ENCODE measurements around the gene COL9A3.

COL9A3 gene

DNA sequence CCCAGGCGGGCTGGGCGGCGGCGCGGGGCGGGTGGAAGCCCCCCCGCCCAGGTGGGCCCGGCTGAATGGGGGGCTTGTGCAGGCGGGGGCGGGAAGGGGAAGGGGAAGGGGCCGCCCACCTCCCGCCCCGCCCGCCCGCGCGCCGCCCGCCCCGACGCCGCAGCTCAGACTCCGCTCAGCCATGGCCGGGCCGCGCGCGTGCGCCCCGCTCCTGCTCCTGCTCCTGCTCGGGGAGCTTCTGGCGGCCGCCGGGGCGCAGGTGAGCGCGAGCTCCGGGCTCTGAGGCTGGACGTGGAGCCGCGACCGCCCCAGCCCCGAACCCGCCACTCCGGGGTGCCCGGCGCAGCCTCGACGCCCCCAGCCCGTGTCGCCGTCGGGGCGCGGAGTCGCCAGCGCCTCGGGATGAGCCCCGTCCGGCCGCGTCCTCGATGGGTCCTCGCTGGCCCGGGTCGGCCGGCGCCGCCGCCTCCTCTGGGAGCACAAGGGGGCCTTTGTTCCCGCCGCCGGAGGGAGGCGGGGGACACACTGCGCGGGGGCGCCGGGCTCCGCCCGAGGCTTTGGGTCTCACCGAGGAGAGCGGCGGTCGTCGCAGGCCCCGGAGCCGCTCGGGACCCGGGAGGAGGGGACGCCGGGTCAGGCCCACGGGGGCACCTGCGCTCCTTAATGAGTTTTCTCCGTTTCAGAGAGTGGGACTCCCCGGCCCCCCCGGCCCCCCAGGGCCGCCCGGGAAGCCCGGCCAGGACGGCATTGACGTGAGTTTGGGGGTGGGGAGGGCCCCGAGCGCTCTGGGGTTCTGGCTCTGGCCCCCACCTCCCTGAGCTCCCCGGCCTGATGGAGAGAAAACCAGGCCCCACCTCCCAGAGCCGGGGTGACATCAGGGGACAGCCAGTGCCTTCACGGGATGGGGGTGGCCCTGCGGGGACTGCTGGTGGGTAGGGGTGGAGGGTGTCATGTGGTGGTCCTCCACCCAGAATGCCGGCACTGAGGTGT is at the start of gene COL9A3:
COL9A3 (plus strand) TSS at position 167 of the 990 bp plus-strand sequence; CDS start at position 182, 15 bp downstream.
- no peak for DNase-seq

GRCh38 chr20:62768234-62768546 is 48.7 kb upstream of the COL9A3 start:
- no peak for DNase-seq

DNA sequence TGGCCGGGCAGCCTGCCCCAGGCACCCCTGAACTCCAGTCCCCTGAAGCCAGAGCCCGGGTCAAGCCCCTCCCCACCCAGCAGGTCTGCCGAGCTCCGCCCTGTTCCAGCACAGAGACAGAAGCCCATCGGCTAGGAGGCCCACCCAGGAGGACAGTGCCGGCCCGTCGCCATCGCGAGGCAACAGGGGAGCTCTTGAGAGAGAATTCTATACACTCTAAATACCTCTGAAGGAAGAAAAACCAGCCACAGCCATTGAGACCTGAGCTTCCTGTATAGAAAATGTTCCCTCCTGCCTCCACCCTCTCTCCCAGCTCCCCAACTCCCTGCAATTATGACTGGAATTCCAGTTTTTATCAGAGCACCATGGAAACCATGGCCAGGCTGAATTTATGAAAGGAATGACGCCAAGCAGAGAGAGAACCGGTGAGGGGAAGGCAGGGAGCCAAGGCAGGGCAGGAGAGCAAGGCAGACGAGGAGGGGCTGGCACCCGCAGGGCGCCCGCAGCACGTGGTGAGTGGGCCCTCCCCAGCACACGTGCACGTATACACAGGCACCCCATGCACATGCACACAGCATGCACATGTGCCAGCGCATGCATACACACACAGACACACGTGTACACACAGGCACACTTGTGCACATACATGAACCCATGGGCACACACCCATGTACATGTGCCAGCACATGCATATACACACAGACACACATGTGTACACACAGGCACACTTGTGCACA is 48.1 kb upstream of the COL9A3 start:
- DNase-seq, result no peak

DNA sequence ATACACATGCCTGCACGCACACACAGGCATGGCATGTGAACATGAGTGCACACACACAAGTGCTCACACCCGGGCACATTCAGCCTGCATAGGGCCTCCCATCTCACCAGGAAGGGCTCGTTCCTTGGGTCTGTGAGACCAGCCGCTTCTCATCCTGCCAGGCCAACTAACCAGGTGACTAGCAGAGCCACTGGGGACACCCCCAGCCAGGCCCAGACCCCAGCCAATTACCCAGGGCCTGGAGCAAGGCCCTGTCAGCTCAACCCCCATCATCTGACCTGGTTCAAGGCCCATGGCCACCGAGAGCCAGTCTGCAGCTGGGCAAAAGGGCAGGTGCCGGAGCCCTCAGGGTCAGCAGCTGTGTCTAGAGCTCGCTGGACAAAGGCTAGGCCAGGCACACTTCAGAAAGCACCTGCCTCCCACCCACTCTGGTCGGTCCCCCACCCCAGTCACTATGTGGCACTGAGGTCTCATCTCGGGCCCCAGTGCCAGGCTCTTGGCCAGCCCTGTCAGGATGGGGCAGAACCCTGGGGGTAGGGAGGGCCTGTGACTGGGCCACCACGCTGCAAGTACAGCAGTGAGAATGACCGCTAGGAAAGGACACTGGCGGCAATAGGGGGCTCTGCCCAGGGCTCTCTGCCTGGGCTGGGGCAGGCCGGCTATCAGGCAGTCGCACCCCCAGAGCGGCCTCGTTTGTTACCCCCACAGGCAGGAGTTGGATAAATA is 47.3 kb upstream of the COL9A3 start:
- no peak for DNase-seq

GRCh38 chr20:62770111-62770910 is 46.5 kb upstream of the COL9A3 start:
- DNase-seq, result no peak

GRCh38 chr20:62770916-62771315 is 45.9 kb upstream of the COL9A3 start:
- DNase-seq, result no peak

DNA sequence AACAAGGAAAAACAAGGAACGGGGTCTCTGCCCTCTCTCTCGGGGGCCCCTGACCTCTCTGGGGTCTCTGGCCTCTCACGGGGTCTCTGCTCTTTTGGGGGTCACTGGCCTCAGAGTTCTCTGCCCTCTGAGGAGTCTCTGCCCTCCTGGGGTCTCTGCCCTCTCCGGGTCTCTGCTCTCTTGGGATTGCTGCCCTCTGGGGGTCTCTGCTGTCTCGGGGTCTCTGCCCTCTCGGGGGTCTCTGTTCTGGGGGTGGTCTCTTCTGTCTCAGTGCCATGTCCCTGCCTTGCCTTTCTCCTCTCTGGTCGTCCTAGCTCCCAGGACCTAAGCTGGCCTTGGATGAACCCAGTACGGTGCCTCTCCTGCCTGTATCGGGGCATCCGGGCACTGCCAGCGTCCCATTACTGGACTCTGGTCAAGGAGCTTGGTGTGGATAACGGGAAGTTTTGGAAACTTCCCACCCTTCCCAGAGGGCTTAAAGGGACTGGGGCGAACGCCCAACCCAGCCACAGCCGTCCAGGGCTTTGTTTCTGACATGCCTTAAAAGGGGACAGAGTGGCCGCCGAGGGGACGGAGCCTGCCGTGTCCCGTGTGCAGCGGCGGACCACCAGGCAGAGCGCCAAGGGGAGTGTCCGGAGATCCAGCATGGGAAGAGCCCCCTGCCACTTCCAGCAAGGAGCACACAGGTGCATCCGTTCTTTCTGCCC is 45.3 kb upstream of the COL9A3 start:
- DNase-seq, result no peak

DNA sequence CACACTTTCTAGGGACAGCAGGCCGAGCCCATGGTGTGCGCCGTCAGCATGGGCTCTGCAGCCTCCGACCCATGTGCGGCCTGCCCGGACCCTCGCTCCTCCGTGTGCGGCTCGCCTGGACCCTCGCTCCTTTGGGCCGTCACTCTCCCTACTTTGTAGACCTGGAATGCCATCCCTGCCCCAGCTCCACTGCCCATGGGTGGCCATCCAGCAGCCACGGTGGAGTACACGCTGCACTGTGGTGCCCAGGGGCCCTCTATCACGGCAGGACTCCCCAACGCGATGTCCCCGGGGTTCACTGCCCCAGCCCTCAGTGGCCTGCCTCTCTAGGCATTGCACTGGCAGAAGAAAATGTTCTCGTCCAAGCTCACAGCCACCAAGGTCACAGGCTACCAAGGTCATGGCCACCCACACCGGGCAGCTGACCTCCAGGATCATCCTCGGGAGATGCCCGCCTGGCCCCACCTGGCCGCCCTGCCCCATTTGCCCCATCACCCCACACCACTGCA is 44.7 kb upstream of the COL9A3 start:
- no peak for DNase-seq

DNA sequence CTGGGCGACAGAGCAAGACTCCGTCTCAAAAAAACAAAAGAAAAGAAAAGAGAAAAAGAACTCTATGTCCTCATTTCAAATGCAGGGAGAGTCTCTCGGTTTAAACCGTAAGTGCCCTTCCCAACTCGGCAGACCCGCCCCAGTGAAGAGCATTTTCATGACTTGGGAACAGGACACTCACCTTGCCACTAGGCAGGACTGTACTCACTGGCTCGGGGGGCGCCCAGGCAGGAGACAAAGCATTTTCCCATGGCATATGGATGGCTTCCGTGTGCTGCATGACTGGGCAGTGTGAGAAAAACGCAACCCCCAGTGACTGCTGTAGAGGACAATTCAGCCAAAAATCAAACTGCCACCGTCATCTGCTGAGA is 44.2 kb upstream of the COL9A3 start:
- DNase-seq, result no peak

DNA sequence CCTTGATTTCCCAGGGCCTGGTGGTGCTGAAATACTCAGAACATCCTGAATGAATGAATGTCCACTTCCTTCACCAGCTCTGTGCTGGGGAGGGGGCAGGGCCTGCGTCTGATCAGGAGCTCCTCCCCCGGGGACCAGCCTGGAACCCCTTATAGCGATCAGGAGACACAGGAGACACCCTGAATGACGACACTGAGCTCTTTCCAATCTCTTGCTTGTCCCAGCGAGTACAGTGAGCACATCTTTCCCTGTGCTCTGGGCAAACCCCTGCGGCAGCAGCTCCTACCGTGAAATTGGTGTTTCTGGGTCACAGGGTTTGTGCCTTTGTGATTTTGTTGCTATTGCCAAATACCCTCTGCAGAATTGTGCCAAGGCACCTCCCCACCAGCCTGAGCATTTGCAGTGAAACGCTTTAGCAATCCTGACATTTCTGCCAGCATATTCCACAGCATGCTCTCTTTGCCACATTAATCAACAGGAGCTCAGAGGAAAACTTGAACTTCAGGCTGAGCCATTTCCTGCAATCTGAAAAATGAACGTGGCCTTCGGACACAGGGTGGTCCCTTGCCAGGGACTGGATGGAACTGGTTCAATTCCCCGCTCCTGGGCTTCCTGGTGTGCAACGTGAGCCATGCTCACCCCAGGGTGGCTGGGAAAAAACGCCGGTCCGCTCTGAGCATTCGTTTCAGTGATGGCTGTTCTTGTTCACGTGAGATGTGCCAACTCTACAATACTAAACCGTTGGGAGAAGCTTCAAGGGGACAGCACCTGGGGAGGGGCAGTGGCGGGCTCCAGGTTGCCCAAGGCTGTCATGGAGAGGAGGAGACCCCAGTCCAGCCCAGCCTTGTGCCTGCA is 43.6 kb upstream of the COL9A3 start:
- DNase-seq, result no peak

GRCh38 chr20:62773845-62774714 is 42.8 kb upstream of the COL9A3 start:
- DNase-seq, result no peak

GRCh38 chr20:62774762-62775161 is 42.1 kb upstream of the COL9A3 start:
- DNase-seq, result no peak

GRCh38 chr20:62775206-62775605 is 41.6 kb upstream of the COL9A3 start:
- DNase-seq, result no peak

DNA sequence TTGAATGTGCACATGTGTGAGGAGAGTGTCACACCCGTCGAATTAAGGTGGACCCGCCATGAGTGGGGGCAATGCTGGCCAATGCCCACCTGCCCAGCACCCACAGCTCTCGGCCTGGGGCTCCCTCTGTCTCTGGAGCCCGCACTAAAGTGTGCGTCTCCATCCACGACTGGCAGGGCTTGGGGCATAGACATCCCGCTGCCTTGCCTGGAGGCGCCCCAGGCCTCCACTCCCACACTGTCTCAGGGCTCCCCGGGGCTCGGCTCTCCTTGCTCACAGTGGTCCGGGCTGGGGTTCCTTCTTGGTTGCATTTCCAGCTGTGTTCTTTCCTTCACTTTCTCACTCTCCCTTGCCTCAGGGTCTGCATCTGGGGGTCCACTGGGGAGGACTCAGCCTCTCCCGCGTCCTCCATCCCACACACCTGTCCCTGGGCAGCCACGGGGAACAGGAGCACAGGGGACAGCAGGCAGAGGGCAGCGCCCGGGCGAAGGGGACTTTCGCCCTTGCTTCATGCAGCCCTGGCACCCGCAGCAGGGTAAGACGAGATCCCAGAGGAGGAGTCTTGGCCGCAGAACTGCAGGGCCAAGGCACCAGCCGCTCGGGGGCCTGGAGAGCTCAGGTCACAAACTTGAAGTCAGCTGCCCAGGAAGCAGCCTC is 40.7 kb upstream of the COL9A3 start:
- DNase-seq, result no peak

DNA sequence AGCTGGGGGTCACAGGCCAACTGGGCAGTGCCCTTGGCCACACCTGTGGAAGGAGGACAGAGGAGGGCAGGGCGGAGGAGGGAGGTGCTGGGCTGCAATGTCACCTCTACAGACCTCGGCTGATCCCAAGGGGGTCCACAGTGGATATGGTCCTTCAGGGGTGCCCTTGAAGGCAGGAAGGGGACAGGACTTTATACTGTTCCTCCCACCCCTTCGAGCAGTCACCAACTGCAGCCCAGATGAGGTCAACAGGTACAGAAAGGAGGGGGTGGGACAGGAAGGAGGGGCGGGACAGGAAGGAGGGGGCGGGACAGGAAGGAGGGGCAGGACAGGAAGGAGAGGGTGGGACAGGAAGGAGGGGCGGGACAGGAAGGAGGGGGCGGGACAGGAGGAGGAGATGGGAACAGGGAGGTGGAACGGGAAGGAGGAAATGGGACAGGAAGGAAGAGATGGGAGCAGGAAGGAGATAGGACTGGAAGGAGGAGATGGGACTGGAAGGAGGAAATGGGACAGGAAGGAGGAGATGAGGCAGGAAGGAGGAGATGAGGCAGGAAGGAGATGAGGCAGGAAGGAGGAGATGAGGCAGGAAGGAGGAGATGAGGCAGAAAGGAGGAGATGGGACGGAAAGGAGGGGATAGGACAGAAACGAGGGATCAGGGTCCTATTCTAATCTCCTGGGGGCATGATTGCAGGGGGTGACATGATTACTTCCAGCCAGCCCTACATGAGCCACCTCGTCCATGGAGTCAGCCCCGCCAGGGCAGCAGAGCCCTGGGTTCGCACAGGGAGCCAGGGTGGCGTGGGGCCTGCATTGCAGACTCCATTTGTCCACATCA is 39.9 kb upstream of the COL9A3 start:
- DNase-seq, result peak; percentile 17 to 80 (median 64)

DNA sequence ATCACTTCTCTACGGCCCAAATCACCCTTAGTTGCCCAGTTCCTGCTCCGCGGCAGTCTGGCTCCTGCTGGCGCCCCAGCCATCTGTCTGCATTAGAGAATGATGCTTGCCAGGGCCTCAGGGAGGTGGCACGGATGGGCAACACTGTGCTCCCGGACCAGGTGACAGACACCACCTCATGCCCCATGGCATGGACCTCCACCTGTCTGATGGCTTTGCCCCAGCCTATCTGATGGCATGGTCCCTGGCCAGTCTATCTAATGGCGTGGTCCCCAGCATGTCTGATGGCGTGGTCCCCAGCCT is 39.4 kb upstream of the COL9A3 start:
- no peak for DNase-seq

DNA sequence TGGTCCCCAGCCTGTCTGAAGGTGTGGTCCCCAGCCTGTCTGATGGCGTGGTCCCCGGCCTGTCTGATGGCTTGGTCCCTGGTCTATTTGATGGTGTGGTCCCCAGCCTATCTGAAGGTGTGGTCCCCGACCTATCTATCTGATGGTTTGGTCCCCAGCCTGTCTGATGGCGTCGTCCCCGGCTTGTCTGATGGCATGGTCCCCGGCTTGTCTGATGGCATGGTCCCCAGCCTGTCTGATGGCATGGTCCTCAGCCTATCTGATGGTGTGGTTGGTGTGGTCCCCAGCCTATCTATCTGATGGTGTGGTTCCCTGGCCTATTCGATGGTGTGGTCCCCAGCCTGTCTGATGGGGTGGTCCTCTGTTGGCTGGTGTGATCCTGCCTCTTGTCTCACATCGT is 38.8 kb upstream of the COL9A3 start:
- DNase-seq, result no peak

All from stimulated activated naive CD4-positive, alpha-beta T cell (primary cell).